ENCODE measurements around the gene SMNDC1.

- peak; percentile 43 for TF ChIP-seq CTCF (conservative IDR thresholded peaks at IDR 0.05)
- TF ChIP-seq ZFX (IDR thresholded peaks at IDR 0.05): no peak
Measured at GRCh38 chr10:110306452-110306768, 1.7 kb upstream of the SMNDC1 start.

Data from C4-2B (cell line).